Endothelial cell of umbilical vein (primary cell): ENCODE data around the gene FNIP1. TPM values are rescaled to one million over a fixed set of nuclear protein-coding genes. Genes with fewer than 3 reads are reported as not detected.
"Not testable (repeated sequence)": the region's sequence is repeated elsewhere in the genome, so short reads cannot be mapped to it uniquely, and the experiment has no call there.

Experiments used
- BruUV-seq: library from RNA; stranded (reverse); fragments of 400-500 nt; replicated peaks from 2 replicates; lab custom pipeline; 2021; lab: Mats Ljungman, UMichigan
- CTCF ChIA-PET: fragments of 300-600, 350-600 bp; sonication (Branson Sonifier 250); formaldehyde crosslinking; loops from one replicate; lab custom pipeline; 2021; ENCODE audit warnings: antibody characterized with exemption, inconsistent platforms; lab: Charles Lee
- POLR2A ChIA-PET: fragments of 300-600, 350-600 bp; sonication (Branson Sonifier 250); formaldehyde crosslinking; loops from one replicate; lab custom pipeline; 2021; ENCODE audit warnings: antibody characterized with exemption, inconsistent platforms; lab: Charles Lee
- DNase-seq: peaks from one replicate; pipeline ENCODE4 v3.0.0-alpha.2; 2011; ENCODE audit warnings: low read depth, low spot score
- FAIRE-seq: peaks from 2 replicates; lab custom pipeline; 2011; peaks lifted over from hg19 to GRCh38; lab: Jason Lieb, UNC
- H2AFZ ChIP-seq: 2 replicates; pipeline ENCODE4 v1.6.0; 2012; ENCODE audit warnings: low read depth, low read length, control low read depth, inconsistent platforms
- H3K27ac ChIP-seq: 2 replicates; pipeline ENCODE4 v1.5.1; 2011; ENCODE audit warnings: low read depth, mild to moderate bottlenecking, control low read depth, low read length, moderate library complexity; ENCODE audit not compliant: insufficient read depth
- H3K27me3 ChIP-seq, 2 experiments: 2 replicates each; pipeline versions ENCODE4 v1.6.0 to v1.6.1; 2011; ENCODE audit warnings: low read length in 2 of 2, mixed read lengths in 1 of 2; ENCODE audit not compliant: control insufficient read depth in 2 of 2, insufficient read depth in 2 of 2
- H3K36me3 ChIP-seq, 2 experiments: 2 replicates in 1 of 2; 3 replicates in 1 of 2; pipeline ENCODE4 v1.5.1; 2011; ENCODE audit warnings: low read length in 2 of 2, mild to moderate bottlenecking in 1 of 2, moderate library complexity in 1 of 2; ENCODE audit not compliant: control insufficient read depth in 2 of 2, insufficient read depth in 2 of 2; ENCODE audit errors: extremely low read depth in 1 of 2
- H3K4me1 ChIP-seq: 3 replicates; pipeline ENCODE4 v1.5.1; 2011; ENCODE audit warnings: mild to moderate bottlenecking, low read length; ENCODE audit not compliant: control insufficient read depth, insufficient read depth; ENCODE audit errors: extremely low read depth
- H3K4me2 ChIP-seq: 2 replicates; pipeline ENCODE4 v1.6.1; 2011; ENCODE audit warnings: low read length, control low read depth, mixed read lengths; ENCODE audit not compliant: insufficient read depth
- H3K4me3 ChIP-seq, 3 experiments: fragments of 200-600 bp in 1 of 3; sonication (generic), shearing (Covaris generic) in 1 of 3; replicated peaks in 1 of 3; 2 replicates each; pipeline ENCODE4 v1.5.1; 2011 to 2016; ENCODE audit warnings: control low read depth in 3 of 3, low read length in 3 of 3, mild to moderate bottlenecking in 2 of 3, inconsistent platforms in 1 of 3, low read depth in 1 of 3, moderate library complexity in 1 of 3; ENCODE audit not compliant: insufficient read depth in 1 of 3
- H3K79me2 ChIP-seq: 2 replicates; pipeline ENCODE4 v1.6.0; 2012; ENCODE audit warnings: low read length, inconsistent platforms; ENCODE audit not compliant: control insufficient read depth, insufficient read depth
- H3K9ac ChIP-seq: replicated peaks from 2 replicates; pipeline ENCODE3; 2011; ENCODE audit warnings: low read length, control low read depth; ENCODE audit not compliant: insufficient read depth; ENCODE audit errors: extremely low read depth
- H3K9me1 ChIP-seq: replicated peaks from 3 replicates; pipeline ENCODE4 v1.6.0; 2011; ENCODE audit warnings: mild to moderate bottlenecking, low read length; ENCODE audit not compliant: control insufficient read depth, insufficient read depth; ENCODE audit errors: extremely low read depth
- H3K9me3 ChIP-seq: replicated peaks from 2 replicates; pipeline ENCODE4 v1.5.1; 2012; ENCODE audit warnings: low read length, inconsistent platforms; ENCODE audit not compliant: control insufficient read depth, insufficient read depth
- H4K20me1 ChIP-seq: replicated peaks from 2 replicates; pipeline ENCODE3; 2011; ENCODE audit warnings: mild to moderate bottlenecking, low read length; ENCODE audit not compliant: control insufficient read depth, insufficient read depth; ENCODE audit errors: extremely low read depth
- CTCF ChIP-seq, 2 donors: IDR thresholded peaks; 1 replicate in 1 of 2; 2 replicates in 1 of 2; pipeline ENCODE4 v1.5.1; 2011; ENCODE audit warnings: low read length in 2 of 2, mild to moderate bottlenecking in 2 of 2, moderate library complexity in 2 of 2, control low read depth in 1 of 2, inconsistent platforms in 1 of 2, low read depth in 1 of 2; ENCODE audit not compliant: insufficient read depth in 1 of 2; ENCODE audit errors: extremely low read depth in 1 of 2
- EZH2 ChIP-seq: IDR thresholded peaks from 2 replicates; pipeline ENCODE4 v1.6.1; 2012; ENCODE audit warnings: borderline replicate concordance, low read depth, mild to moderate bottlenecking, moderate library complexity, low read length, inconsistent platforms; ENCODE audit not compliant: severe bottlenecking
- GATA2 ChIP-seq: IDR thresholded peaks from 2 replicates; pipeline ENCODE4 v1.7.0; 2011; ENCODE audit warnings: low read depth, mild to moderate bottlenecking, moderate library complexity, mixed read lengths, low read length; ENCODE audit not compliant: insufficient read length, insufficient read depth
- JUN ChIP-seq: IDR thresholded peaks from 2 replicates; pipeline ENCODE4 v1.6.1; 2011; ENCODE audit warnings: borderline replicate concordance, low read depth; ENCODE audit not compliant: insufficient read length, insufficient read depth
- MAX ChIP-seq: IDR thresholded peaks from 2 replicates; pipeline ENCODE4 v1.6.1; 2011; ENCODE audit not compliant: insufficient read depth, insufficient read length
- MYC ChIP-seq: IDR thresholded peaks from one replicate; pipeline ENCODE4 v1.6.1; 2011; ENCODE audit warnings: mild to moderate bottlenecking, low read depth, low read length
- POLR2A ChIP-seq: IDR thresholded peaks from 2 replicates; pipeline ENCODE4 v1.6.1; 2012; ENCODE audit warnings: low read depth, mild to moderate bottlenecking, control low read depth, low read length
- POLR2AphosphoS5 ChIP-seq: IDR thresholded peaks from 2 replicates; pipeline ENCODE4 v1.6.1; 2012; ENCODE audit warnings: low read depth, mild to moderate bottlenecking, control low read depth, low read length, moderate library complexity; ENCODE audit not compliant: insufficient read depth
- dilution Hi-C: fragments of 300-500 bp; cut with MboI; formaldehyde crosslinking; loops from one replicate; pipeline ENCODE4 v1.15.0; 2019; ENCODE audit warnings: low sequenced_read_pairs; ENCODE audit not compliant: extremely low pct_ligation_motif_present
- intact Hi-C: fragments of 100-400 bp; cut with micrococcal nuclease; formaldehyde crosslinking; loops from one replicate; pipeline ENCODE4 v1.10.0; 2022
- polyA plus RNA-seq, 4 experiments: library from polyadenylated mRNA; depleted of rRNA in 3 of 4; stranded (reverse) in 3 of 4; unstranded in 1 of 4; fragments of >200 nt; gene quantifications; 2 replicates each; pipeline versions ENCODE4 v1.2.1 to v1.2.3, GENCODE V29; 2011 to 2012; ENCODE audit warnings: missing spikeins in 1 of 4
- total RNA-seq: library from RNA; stranded (reverse); gene quantifications from 2 replicates; pipeline ENCODE4 v1.2.3, GENCODE V29; 2021

The FNIP1 gene
- total and polyA plus RNA-seq, 2 donors (not counting 3 experiments of a cell fraction or from before 2014, with no cell fraction given): 5.9 to 27.3 TPM

DNA sequence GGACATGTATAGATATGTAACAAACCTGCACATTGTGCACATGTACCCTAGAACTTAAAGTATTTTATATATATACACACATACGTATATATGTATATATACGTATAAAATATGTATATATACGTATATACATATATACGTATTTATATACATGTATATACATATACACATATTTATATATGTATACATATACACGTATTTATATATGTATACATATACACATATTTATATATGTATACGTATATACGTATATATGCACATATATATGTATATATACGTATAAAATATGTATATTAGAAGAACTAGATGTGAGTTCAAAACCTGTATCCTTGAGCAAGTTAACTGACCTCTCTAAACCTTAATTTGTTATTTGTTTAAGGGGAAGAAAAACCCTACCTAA lies 61.4 kb downstream of the FNIP1 start:
- no TSS peak for BruUV-seq
- Histone ChIP-seq H3K4me2 (no peak overlapping the region), H4K20me1 (no peaks in the 10 kb centered on the region), H3K9me1 (no peaks in the 10 kb centered on the region), H3K36me3 (peaks cover 0 to 4% of the 10 kb centered on the region in 2 experiments), H3K9ac (no peak overlapping the region), H3K27me3 (no peaks in the 10 kb centered on the region), H3K4me3 (no peak overlapping the region), H2AFZ (no peak overlapping the region), H3K27ac (no peak overlapping the region), H3K9me3 (no peaks in the 10 kb centered on the region), H3K4me1 (no peaks in the 10 kb centered on the region), H3K79me2 (peaks cover 11% of the 10 kb centered on the region)
- FAIRE-seq: no peak
- no peak for DNase-seq
- CTCF ChIA-PET: no interaction called here
- POLR2A ChIA-PET: no interaction called here
- TF ChIP-seq POLR2AphosphoS5: no peak
- no peak for TF ChIP-seq MAX
- no peak for TF ChIP-seq JUN
- TF ChIP-seq GATA2: no peak
- TF ChIP-seq POLR2A: no peak
- no peak for TF ChIP-seq MYC
- TF ChIP-seq CTCF (IDR thresholded peaks at IDR 0.05; ENCODE audit: extremely low read depth in 1 of 2, insufficient read depth in 1 of 2, low read depth in 1 of 2, low read length in 2 of 2): no peak
- TF ChIP-seq EZH2: no peak
- intact Hi-C loops (no loop called here), dilution Hi-C loops (no loop called here)

DNA sequence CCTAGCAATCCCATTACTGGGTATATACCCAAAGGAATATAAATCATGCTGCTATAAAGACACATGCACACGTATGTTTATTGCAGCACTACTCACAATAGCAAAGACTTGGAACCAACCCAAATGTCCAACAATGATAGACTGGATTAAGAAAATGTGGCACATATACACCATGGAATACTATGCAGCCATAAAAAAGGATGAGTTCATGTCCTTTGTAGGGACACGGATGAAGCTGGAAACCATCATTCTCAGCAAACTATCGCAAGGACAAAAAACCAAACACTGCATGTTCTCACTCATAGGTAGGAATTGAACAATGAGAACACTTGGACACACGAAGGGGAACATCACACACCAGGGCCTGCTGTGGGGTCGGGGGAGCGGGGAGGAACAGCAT lies 61.9 kb downstream of the FNIP1 start:
- FAIRE-seq, CTCF ChIA-PET, DNase-seq, H3K9me3 ChIP-seq, H3K4me1 ChIP-seq, H3K4me3 ChIP-seq, BruUV-seq, H3K36me3 ChIP-seq, H3K4me2 ChIP-seq, H3K9me1 ChIP-seq, POLR2A ChIA-PET, H3K79me2 ChIP-seq, H3K27me3 ChIP-seq, H3K27ac ChIP-seq, H3K9ac ChIP-seq, H2AFZ ChIP-seq, H4K20me1 ChIP-seq, dilution Hi-C loops, intact Hi-C loops: not testable (repeated sequence)

GRCh38 chr5:131729292-131729691 lies 67.5 kb downstream of the FNIP1 start:
- FAIRE-seq, H3K9me1 ChIP-seq, intact Hi-C loops: not testable (repeated sequence)

More at GRCh38 chr5:131729292-131729691, 67.5 kb downstream of the FNIP1 start:
- H3K4me1 ChIP-seq, H4K20me1 ChIP-seq, H3K27me3 ChIP-seq, H3K9ac ChIP-seq, DNase-seq, dilution Hi-C loops, H3K79me2 ChIP-seq, H2AFZ ChIP-seq, H3K4me2 ChIP-seq, H3K4me3 ChIP-seq, H3K27ac ChIP-seq, CTCF ChIA-PET, POLR2A ChIA-PET, BruUV-seq, H3K9me3 ChIP-seq, H3K36me3 ChIP-seq: not testable (repeated sequence)
